H54 (cell line): ENCODE data around the gene RPE.

Experiments
- DNase-seq: peaks from one replicate; pipeline ENCODE4 v3.0.0; 2011; ENCODE audit warnings: low spot score, mixed read lengths; ENCODE audit not compliant: insufficient read length
- FAIRE-seq: peaks from 3 replicates; lab custom pipeline; 2011; peaks lifted over from hg19 to GRCh38; lab: Jason Lieb, UNC
- POLR2A ChIP-seq: IDR thresholded peaks from 2 replicates; pipeline ENCODE4 v1.6.1; 2011; ENCODE audit warnings: low read depth, mild to moderate bottlenecking, low read length

RPE gene

DNA sequence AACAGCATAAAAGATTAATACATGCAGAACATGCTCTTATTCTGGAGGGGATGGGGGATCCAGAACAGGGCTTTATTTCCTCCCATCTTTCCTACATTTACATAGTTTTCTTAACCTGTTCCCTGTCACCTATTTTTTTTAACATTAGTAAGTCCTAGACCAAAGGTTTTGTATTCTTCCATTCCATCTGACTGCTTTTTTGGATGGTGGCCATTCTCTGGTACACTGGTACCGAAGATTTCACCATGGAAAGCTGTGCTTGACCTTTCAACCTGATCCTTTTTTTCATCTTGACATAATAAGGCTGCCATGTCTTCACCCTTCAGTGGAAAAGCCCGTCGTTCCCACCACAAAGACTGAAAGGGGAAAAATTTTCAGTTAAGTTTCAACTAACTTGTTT is 20.4 kb downstream of the RPE start:
- DNase-seq (no peak), FAIRE-seq (no peak)
- no peak for TF ChIP-seq POLR2A

DNA sequence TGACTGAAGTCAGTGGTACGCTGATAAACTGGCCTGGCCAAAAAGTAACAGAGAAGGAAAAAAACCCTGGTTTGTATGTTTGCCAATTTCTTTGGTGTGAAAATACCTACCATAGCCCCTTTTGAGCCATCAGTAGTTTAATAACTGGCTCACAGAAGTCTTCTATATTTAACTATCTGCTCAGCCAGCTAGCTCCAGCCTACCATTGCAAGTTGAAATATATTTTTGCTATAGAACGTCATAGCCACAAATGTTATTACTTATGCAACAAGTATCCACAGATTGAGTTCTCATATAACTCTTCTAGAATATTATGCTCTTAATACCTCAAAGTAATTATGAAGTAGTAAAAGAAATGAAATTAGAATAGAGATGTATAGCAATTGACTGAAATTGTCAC is 25.2 kb downstream of the RPE start:
- DNase-seq (no peak), FAIRE-seq (no peak)
- no peak for TF ChIP-seq POLR2A

GRCh38 chr2:210028178-210028577 is 25.7 kb downstream of the RPE start:
- FAIRE-seq (no peak), DNase-seq (no peak)
- no peak for TF ChIP-seq POLR2A

GRCh38 chr2:210034087-210034683 is 31.7 kb downstream of the RPE start:
- TF ChIP-seq POLR2A: no peak
- FAIRE-seq (no peak), DNase-seq (no peak)

GRCh38 chr2:210035679-210036078 is 33.2 kb downstream of the RPE start:
- DNase-seq: no peak
- FAIRE-seq: no peak
- no peak for TF ChIP-seq POLR2A

GRCh38 chr2:210038078-210038477 is 35.6 kb downstream of the RPE start:
- FAIRE-seq (no peak), DNase-seq (no peak)
- TF ChIP-seq POLR2A: no peak

GRCh38 chr2:210046851-210047500 is 44.5 kb downstream of the RPE start:
- no peak for TF ChIP-seq POLR2A
- DNase-seq (no peak), FAIRE-seq (no peak)

GRCh38 chr2:210049831-210050230 is 47.4 kb downstream of the RPE start:
- FAIRE-seq: no peak
- DNase-seq: no peak
- TF ChIP-seq POLR2A: no peak

GRCh38 chr2:210050885-210051284 is 48.4 kb downstream of the RPE start:
- DNase-seq (no peak), FAIRE-seq (no peak)
- no peak for TF ChIP-seq POLR2A

DNA sequence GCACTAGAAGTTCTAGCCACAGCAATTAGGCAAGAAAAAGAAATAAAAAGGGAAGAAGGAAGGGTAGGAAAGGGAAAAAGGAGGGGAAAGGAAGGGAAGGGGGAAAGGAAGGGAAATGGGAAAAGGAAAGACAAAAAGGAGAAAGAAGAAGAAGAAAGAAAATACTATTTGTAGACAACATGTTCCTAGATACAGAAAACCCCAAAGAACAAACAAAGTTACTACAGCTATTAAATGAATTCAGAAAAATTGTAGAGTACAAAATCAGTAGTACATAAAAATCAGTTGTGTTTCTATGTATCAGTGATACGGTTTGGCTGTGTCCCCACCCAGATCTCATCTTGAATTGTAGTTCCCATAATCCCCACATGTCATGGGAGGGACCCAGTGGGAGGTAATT is 52.3 kb downstream of the RPE start:
- no peak for TF ChIP-seq POLR2A
- FAIRE-seq: no peak
- no peak for DNase-seq

- TF ChIP-seq POLR2A: no peak
- FAIRE-seq (no peak), DNase-seq (no peak)
Measured at GRCh38 chr2:210055825-210056224, 53.4 kb downstream of the RPE start.

GRCh38 chr2:210063306-210063705 is 60.9 kb downstream of the RPE start:
- TF ChIP-seq POLR2A: no peak
- FAIRE-seq (no peak), DNase-seq (no peak)
